Measurements from ENCODE around the gene WNK2.

The WNK2 gene

GRCh38 chr9:93270976-93271375 is 87.0 kb downstream of the WNK2 start:
- Histone ChIP-seq H4K20me1 (ENCODE audit: low read depth, low read length) (no peaks in the 10 kb centered on the region), H2AFZ (ENCODE audit: low read depth, low read length, severe bottlenecking) (no peak overlapping the region), H3F3A (ENCODE audit: insufficient read depth) (peaks cover 21% of the 10 kb centered on the region), H3K27me3 (ENCODE audit: low read length) (no peaks in the 10 kb centered on the region), H3K4me2 (ENCODE audit: low read depth, low read length, poor library complexity, severe bottlenecking) (peak overlapping the region; percentile 28), H3K9me2 (replicated peaks; ENCODE audit: insufficient read depth, low read length) (no peaks in the 10 kb centered on the region), H3K27ac (ENCODE audit: low read depth, low read length) (0 out of 2 replicates have a peak overlapping the region, but pooled peaks have one; percentile 5), H3K9ac (ENCODE audit: low read length) (no peak overlapping the region), H3K9me3 (ENCODE audit: insufficient read depth, low read length) (no peaks in the 10 kb centered on the region), H3K36me3 (ENCODE audit: low read length) (0 out of 2 replicates have a peak, but pooled peaks cover 7% of the 10 kb centered on the region), H3K4me3 (ENCODE audit: insufficient read depth, low read length, poor library complexity, severe bottlenecking) (no peak overlapping the region), H3K79me2 (ENCODE audit: insufficient read depth, low read length) (no peaks in the 10 kb centered on the region)
- TF ChIP-seq EZH2phosphoT487 (conservative IDR thresholded peaks at IDR 0.05; ENCODE audit: low read length) = no peak
- no peak for TF ChIP-seq CTCF (IDR thresholded peaks at IDR 0.05; ENCODE audit: insufficient read depth, low read length, poor library complexity, severe bottlenecking)

GRCh38 chr9:93276973-93277372 is 93.0 kb downstream of the WNK2 start:
- no peak overlapping the region for H3K4me3 ChIP-seq (ENCODE audit: insufficient read depth, low read length, poor library complexity, severe bottlenecking)
- TF ChIP-seq EZH2phosphoT487 (conservative IDR thresholded peaks at IDR 0.05; ENCODE audit: low read length) (no peak), CTCF (IDR thresholded peaks at IDR 0.05; ENCODE audit: insufficient read depth, low read length, poor library complexity, severe bottlenecking) (peak; percentile 12)
- no peaks in the 10 kb centered on the region for H3K9me3 ChIP-seq (ENCODE audit: insufficient read depth, low read length)
- no peaks in the 10 kb centered on the region; the same call in 1 of the 2 replicates for H3F3A ChIP-seq (ENCODE audit: insufficient read depth)
- no peaks in the 10 kb centered on the region for H3K36me3 ChIP-seq (ENCODE audit: low read length)
- no peak overlapping the region for H2AFZ ChIP-seq (ENCODE audit: low read depth, low read length, severe bottlenecking)
- no peaks in the 10 kb centered on the region for H3K27me3 ChIP-seq (ENCODE audit: low read length)
- no peaks in the 10 kb centered on the region for H4K20me1 ChIP-seq (ENCODE audit: low read depth, low read length)
- H3K79me2 ChIP-seq (ENCODE audit: insufficient read depth, low read length) = no peaks in the 10 kb centered on the region
- no peak overlapping the region for H3K27ac ChIP-seq (ENCODE audit: low read depth, low read length)
- H3K9ac ChIP-seq (ENCODE audit: low read length) = no peak overlapping the region
- no peaks in the 10 kb centered on the region for H3K9me2 ChIP-seq (replicated peaks; ENCODE audit: insufficient read depth, low read length)
- no peak overlapping the region for H3K4me2 ChIP-seq (ENCODE audit: low read depth, low read length, poor library complexity, severe bottlenecking)

- H3K9ac ChIP-seq (ENCODE audit: low read length) = no peak overlapping the region
- no peak overlapping the region for H2AFZ ChIP-seq (ENCODE audit: low read depth, low read length, severe bottlenecking)
- H3K27ac ChIP-seq (ENCODE audit: low read depth, low read length) = no peak overlapping the region
- H4K20me1 ChIP-seq (ENCODE audit: low read depth, low read length) = no peaks in the 10 kb centered on the region
- H3K4me3 ChIP-seq (ENCODE audit: insufficient read depth, low read length, poor library complexity, severe bottlenecking) = no peak overlapping the region
- no peaks in the 10 kb centered on the region for H3K27me3 ChIP-seq (ENCODE audit: low read length)
- no peak for TF ChIP-seq CTCF (IDR thresholded peaks at IDR 0.05; ENCODE audit: insufficient read depth, low read length, poor library complexity, severe bottlenecking)
- no peaks in the 10 kb centered on the region for H3K9me2 ChIP-seq (replicated peaks; ENCODE audit: insufficient read depth, low read length)
- H3K9me3 ChIP-seq (ENCODE audit: insufficient read depth, low read length) = no peaks in the 10 kb centered on the region
- no peaks in the 10 kb centered on the region; the same call in 1 of the 2 replicates for H3F3A ChIP-seq (ENCODE audit: insufficient read depth)
- no peak overlapping the region for H3K4me2 ChIP-seq (ENCODE audit: low read depth, low read length, poor library complexity, severe bottlenecking)
- H3K79me2 ChIP-seq (ENCODE audit: insufficient read depth, low read length) = no peaks in the 10 kb centered on the region
- H3K36me3 ChIP-seq (ENCODE audit: low read length) = no peaks in the 10 kb centered on the region
These were observed 94.2 kb downstream of the WNK2 start for GRCh38 chr9:93278144-93278543.
